Measurements from ENCODE around the gene NUCKS1. TPM values are rescaled to one million over a fixed set of nuclear protein-coding genes. Genes with fewer than 3 reads are reported as not detected.

The NUCKS1 gene
- total RNA-seq, 1 experiment from 2014 or later = 237 TPM

DNA sequence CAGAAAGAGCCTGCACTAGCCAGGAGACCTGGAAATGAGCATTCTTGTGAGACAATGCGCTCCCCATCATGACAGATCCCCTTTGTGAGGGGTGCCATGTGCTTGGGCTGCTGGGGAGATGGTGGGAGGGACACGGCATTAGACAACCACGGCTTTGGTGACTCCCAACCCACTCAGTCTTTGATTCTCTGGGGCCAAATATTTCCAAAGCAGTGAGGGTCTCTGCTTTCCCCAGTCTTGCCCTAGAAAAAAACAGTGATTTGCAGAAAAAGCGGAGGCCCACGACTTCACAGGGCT lies 79.9 kb downstream of the NUCKS1 start:
- no peaks in the 10 kb centered on the region for H3K27me3 ChIP-seq (ENCODE audit: insufficient read depth, low read length)
- no peaks in the 10 kb centered on the region for H4K20me1 ChIP-seq (ENCODE audit: insufficient read depth)
- CTCF ChIA-PET = interaction anchor here (4.8 kb wide), 1 partner anchor 11 kb away, joined by 39 read pairs; no protein-coding TSS in a partner anchor
- H3K9ac ChIP-seq (ENCODE audit: low read length) = no peak overlapping the region
- TF ChIP-seq POLR2AphosphoS5 (IDR thresholded peaks at IDR 0.05; ENCODE audit: low read depth, low read length) (no peak), SRF (IDR thresholded peaks at IDR 0.05; ENCODE audit: low read depth) (no peak), EGR1 (IDR thresholded peaks at IDR 0.05; ENCODE audit: low read depth) (no peak), EZH2 (IDR thresholded peaks at IDR 0.05) (no peak), ZNF274 (IDR thresholded peaks at IDR 0.05; ENCODE audit: low read depth, low read length) (no peak), CEBPB (IDR thresholded peaks at IDR 0.05; ENCODE audit: low read depth) (no peak), FOSL1 (IDR thresholded peaks at IDR 0.05; ENCODE audit: low read depth) (no peak), ZFX (IDR thresholded peaks at IDR 0.05) (no peak), YY1 (IDR thresholded peaks at IDR 0.05; ENCODE audit: extremely low read depth, insufficient replicate concordance, low read depth, low read length) (no peak), SP1 (IDR thresholded peaks at IDR 0.05; ENCODE audit: low read depth) (no peak), CBX3 (IDR thresholded peaks at IDR 0.05; ENCODE audit: low read depth) (no peak), SIN3A (IDR thresholded peaks at IDR 0.05; ENCODE audit: low read depth) (no peak), EZH2phosphoT487 (IDR thresholded peaks at IDR 0.05; ENCODE audit: borderline replicate concordance) (no peak), REST (IDR thresholded peaks at IDR 0.05; ENCODE audit: low read depth) (no peak)
- TF ChIP-seq, protein P1, sequence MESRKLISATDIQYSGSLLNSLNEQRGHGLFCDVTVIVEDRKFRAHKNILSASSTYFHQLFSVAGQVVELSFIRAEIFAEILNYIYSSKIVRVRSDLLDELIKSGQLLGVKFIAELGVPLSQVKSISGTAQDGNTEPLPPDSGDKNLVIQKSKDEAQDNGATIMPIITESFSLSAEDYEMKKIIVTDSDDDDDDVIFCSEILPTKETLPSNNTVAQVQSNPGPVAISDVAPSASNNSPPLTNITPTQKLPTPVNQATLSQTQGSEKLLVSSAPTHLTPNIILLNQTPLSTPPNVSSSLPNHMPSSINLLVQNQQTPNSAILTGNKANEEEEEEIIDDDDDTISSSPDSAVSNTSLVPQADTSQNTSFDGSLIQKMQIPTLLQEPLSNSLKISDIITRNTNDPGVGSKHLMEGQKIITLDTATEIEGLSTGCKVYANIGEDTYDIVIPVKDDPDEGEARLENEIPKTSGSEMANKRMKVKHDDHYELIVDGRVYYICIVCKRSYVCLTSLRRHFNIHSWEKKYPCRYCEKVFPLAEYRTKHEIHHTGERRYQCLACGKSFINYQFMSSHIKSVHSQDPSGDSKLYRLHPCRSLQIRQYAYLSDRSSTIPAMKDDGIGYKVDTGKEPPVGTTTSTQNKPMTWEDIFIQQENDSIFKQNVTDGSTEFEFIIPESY (IDR thresholded peaks at IDR 0.05; ENCODE audit: extremely low read depth, insufficient replicate concordance, low read length) = no peak
- TF ChIP-seq, protein P2, sequence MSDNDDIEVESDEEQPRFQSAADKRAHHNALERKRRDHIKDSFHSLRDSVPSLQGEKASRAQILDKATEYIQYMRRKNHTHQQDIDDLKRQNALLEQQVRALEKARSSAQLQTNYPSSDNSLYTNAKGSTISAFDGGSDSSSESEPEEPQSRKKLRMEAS (IDR thresholded peaks at IDR 0.05) = no peak
- no peak for DNase-seq (ENCODE audit: low read depth, low spot score)
- RAD21 ChIA-PET (ENCODE audit: low non-redundant PET in 1 of 2, low total read pairs in 2 of 2, uncharacterized antibody in 2 of 2, unreplicated experiment in 2 of 2) = no interaction called here
- peaks cover 13% of the 10 kb centered on the region; the same call in 1 of the 2 replicates for H3K79me2 ChIP-seq (ENCODE audit: insufficient read depth, low read length)
- H3K4me1 ChIP-seq (ENCODE audit: control insufficient read depth in 1 of 2, insufficient read depth in 2 of 2, low read length in 2 of 2) = peaks cover 39 to 78% of the 10 kb centered on the region in 2 experiments
- no TSS peak for BruUV-seq (replicated peaks)
- H2AFZ ChIP-seq (ENCODE audit: low read depth, low read length, poor library complexity, severe bottlenecking) = no peak overlapping the region
- H3K27ac ChIP-seq (ENCODE audit: low read depth, low read length) = no peak overlapping the region
- no peaks in the 10 kb centered on the region for H3K36me3 ChIP-seq (ENCODE audit: control insufficient read depth in 1 of 2, insufficient read depth in 2 of 2, low read length in 2 of 2)
- POLR2A ChIA-PET = no interaction called here
- H3K4me2 ChIP-seq (ENCODE audit: low read length) = peak overlapping the region; percentile 46
- intact Hi-C loops (cut with micrococcal nuclease) = no loop called here
- H3K9me2 ChIP-seq (ENCODE audit: insufficient read depth) = no peaks in the 10 kb centered on the region
- no peak overlapping the region for H3K4me3 ChIP-seq (replicated peaks in 1 of 2; ENCODE audit: low read depth in 1 of 2, low read length in 2 of 2)
- H3K9me3 ChIP-seq (ENCODE audit: control insufficient read depth in 1 of 2, insufficient read depth in 1 of 2, low read depth in 1 of 2, low read length in 2 of 2) = no peaks in the 10 kb centered on the region
- ATAC-seq = no peak
